Activated CD4-positive, alpha-beta memory T cell treated with anti-CD3 and anti-CD28 coated beads for 36 hours (primary cell): ENCODE data around the gene MXI1. TPM values are rescaled to one million over a fixed set of nuclear protein-coding genes. Genes with fewer than 3 reads are reported as not detected.
A peak's percentile ranks its signal among the peaks of the same experiment; 100 is the strongest.

Experiments used
- CTCF ChIA-PET: fragments of 350-600 bp; sonication (Branson Sonifier 250); formaldehyde crosslinking; loops from one replicate; lab custom pipeline; 2021; ENCODE audit warnings: antibody characterized with exemption, inconsistent platforms; lab: Charles Lee
- POLR2A ChIA-PET: fragments of 350-600 bp; sonication (Branson Sonifier 250); formaldehyde crosslinking; loops from one replicate; lab custom pipeline; 2021; ENCODE audit warnings: antibody characterized with exemption; lab: Charles Lee
- DNase-seq: peaks from one replicate; pipeline ENCODE4 v3.0.0-alpha.2; 2020
- H3K27ac Mint-ChIP-seq: one replicate; pipeline ENCODE4 v1.8.0; 2021; ENCODE audit warnings: mixed read lengths
- H3K27me3 Mint-ChIP-seq: one replicate; pipeline ENCODE4 v1.8.0; 2021; ENCODE audit warnings: mixed read lengths
- H3K36me3 Mint-ChIP-seq: one replicate; pipeline ENCODE4 v1.8.0; 2021; ENCODE audit warnings: mixed read lengths
- H3K4me1 Mint-ChIP-seq: one replicate; pipeline ENCODE4 v1.8.0; 2021; ENCODE audit warnings: low read depth, mixed read lengths
- H3K4me3 Mint-ChIP-seq: one replicate; pipeline ENCODE4 v1.8.0; 2021; ENCODE audit warnings: mild to moderate bottlenecking, mixed read lengths
- H3K9me3 Mint-ChIP-seq: one replicate; pipeline ENCODE4 v1.8.0; 2021; ENCODE audit warnings: mixed read lengths
- intact Hi-C: fragments of 100-400 bp; cut with micrococcal nuclease; formaldehyde crosslinking; loops from one replicate; pipeline ENCODE4 v1.15.1; 2023
- total RNA-seq, 2 experiments: library from RNA; stranded (reverse); gene quantifications; one replicate each; pipeline ENCODE4 v1.2.3, GENCODE V29; 2021

The MXI1 gene
- total RNA-seq, 2 experiments from 2014 or later, result 29.3 to 33.1 TPM

DNA sequence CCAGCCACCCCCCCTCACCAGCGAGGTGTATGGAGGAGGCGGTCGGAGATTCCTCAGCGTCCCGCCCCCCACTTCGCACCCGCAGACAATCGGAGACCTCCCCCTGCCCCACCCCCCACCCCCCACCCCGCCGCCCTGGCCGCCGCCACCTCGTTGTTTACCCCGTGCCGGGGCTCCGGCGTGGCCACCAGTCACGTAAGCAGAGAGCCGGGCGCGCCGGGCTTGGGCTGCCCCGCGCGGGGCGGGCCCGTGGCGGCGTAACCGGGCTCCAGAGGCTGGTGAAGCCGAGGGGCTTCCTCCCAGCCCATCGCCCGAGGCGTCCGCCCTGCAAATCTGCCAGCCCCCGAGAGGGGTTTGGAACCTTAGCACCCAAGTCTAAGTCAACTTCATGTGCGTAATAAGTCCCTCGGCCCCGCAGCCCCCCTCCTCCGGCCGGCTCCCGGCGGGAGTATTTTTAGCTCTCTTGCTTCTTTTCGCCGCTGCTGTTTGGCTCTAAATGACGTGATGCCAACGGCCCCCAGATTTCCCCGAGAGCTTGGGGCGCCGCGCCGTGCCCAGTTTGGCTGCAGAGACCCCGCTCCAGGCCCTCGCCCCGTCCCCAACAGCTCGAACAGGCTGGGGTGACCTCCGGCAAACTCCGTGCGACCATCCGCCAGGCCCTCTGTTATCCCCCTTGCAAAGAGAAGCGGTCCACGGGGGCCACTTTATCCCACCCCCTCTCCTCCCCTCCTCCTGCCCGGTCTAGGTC is 2.7 kb downstream of the MXI1 start:
- H3K4me3 Mint-ChIP-seq, result peak overlapping the region; percentile 98
- DNase-seq, result no peak
- H3K9me3 Mint-ChIP-seq, result no peaks in the 10 kb centered on the region
- H3K27ac Mint-ChIP-seq, result peak overlapping the region; percentile 91
- ChIA-PET POLR2A (interaction anchor here (0.7 to 8.3 kb wide), 10 partner anchors 12 to 152 kb away, joined by 3 to 187 read pairs (median 3); partner anchors contain the start of gene SMNDC1), CTCF (interaction anchor here (1.3 to 9.7 kb wide), 8 partner anchors 15 to 126 kb away, joined by 3 to 197 read pairs (median 4); no protein-coding TSS in a partner anchor)
- peaks cover 46% of the 10 kb centered on the region for H3K4me1 Mint-ChIP-seq
- peaks cover 1% of the 10 kb centered on the region for H3K27me3 Mint-ChIP-seq
- peaks cover 3% of the 10 kb centered on the region for H3K36me3 Mint-ChIP-seq
- intact Hi-C loops, result loop anchor here (1.0 to 5.0 kb wide), 6 partner anchors 41 to 709 kb away; partner anchors contain the start of genes BBIP1, DUSP5, SHOC2 and XPNPEP1

DNA sequence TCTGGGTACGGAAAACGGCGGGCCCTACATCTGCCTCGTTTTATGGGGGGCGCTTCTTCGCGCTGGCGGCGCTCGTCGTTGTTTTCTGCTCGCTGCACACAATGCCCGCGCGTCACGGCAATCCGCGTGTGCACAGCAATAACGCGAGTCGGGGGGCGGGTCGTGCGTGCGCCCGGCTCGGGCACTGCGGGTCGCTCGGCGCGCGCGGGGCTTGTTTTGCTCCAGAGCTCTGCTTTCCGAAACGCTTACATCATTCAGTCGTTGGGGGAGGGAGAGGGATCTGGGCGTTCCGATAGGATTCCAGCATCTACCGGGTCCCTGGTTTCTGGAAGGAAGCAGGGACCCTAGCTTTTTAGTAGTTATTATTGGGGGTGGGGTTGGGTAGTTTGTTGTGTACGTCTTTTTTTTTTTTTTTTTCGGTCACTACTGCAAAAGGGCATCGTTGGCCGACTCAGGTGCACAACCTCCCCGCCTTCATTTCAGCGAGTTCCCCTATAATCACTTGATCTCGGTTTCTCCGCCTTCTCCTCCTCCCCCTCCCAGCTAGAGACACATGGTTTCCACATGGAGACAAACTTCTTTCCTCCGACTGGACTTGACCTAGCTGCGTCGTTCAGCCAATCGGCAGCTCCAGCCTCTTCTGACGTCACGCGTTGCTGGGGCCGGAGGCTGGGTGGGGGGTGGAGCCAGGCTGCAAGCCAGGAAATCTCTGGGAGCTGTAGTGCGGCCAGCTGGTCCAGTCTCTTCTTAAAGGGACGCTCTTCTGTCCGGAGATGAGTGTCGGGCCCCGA is 3.5 kb downstream of the MXI1 start:
- ChIA-PET POLR2A (interaction anchor here (0.7 to 8.3 kb wide), 9 partner anchors 11 to 153 kb away, joined by 3 to 187 read pairs (median 4); partner anchors contain the start of gene SMNDC1), CTCF (interaction anchor here (0.7 to 9.7 kb wide), 7 partner anchors 14 to 359 kb away, joined by 3 to 197 read pairs (median 4); no protein-coding TSS in a partner anchor)
- no peaks in the 10 kb centered on the region for H3K9me3 Mint-ChIP-seq
- DNase-seq, result peak; percentile 96
- peaks cover 1% of the 10 kb centered on the region for H3K27me3 Mint-ChIP-seq
- peak overlapping the region; percentile 96 for H3K4me3 Mint-ChIP-seq
- H3K36me3 Mint-ChIP-seq, result peaks cover 3% of the 10 kb centered on the region
- H3K4me1 Mint-ChIP-seq, result peaks cover 54% of the 10 kb centered on the region
- intact Hi-C loops, result loop anchor here (1.0 to 5.0 kb wide), 7 partner anchors 11 to 708 kb away; partner anchors contain the start of genes BBIP1, DUSP5 and SHOC2
- H3K27ac Mint-ChIP-seq, result peak overlapping the region; percentile 91

DNA sequence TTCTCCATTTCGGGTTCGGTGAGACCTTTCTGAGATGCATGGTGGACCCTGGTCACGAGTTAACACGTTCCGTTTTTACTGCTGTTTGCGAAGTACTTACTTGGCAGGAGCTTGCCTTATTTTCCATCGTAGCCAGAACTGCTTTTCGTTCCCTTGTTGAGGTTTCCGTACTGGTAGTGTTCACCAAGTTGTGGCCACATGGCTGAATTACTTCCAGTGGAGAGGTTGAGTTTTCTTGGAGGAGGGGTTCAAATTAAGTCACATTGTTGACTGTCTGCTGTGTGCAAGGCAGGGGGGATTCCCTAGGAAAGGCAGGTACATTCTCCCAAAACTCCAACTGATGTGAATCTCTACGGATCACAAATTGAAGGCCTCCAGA is 4.0 kb downstream of the MXI1 start:
- H3K4me1 Mint-ChIP-seq, result peaks cover 52% of the 10 kb centered on the region

DNA sequence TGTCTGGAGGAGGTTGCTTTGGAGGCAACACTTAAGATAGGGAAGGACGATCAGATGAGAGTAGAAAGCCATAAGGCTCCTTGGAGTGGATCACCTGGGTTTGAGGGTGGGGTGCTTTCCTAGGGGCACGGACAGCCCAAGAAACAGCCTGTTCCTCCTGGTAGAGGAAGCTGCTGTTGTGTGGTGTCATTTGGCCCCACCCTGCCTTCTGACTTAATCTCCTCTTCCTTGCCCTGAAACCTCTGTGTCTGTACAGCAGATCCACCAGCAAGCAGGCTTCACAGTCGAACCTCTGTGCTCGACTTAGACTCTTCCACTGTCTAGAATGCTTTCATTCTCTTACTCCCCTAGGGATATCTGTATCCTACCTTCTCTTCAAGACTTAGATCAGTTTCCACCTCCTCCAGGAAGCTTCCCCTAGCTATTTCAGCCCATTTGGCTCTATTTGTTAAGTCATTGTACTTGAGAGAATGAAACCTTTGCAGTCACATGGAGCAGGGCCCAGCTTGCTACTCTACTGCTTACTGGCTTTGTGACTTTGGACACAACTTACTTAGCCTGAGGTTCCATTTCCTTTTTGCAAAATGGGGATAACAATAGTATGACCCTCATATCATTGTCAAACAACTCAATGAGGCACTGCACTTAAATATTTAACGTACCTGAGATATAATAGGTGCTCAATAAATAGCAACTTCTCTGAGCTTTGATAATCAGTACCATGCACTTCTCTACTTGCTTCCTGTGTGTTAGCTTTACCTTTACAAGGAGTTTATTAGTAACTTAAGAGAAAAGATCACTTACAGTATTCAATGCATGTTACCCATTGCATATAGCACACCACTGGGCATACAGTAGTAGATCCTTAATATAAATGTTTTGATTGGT is 5.0 kb downstream of the MXI1 start:
- H3K4me3 Mint-ChIP-seq, result peak overlapping the region; percentile 96
- CTCF ChIA-PET, result interaction anchor here (0.8 to 9.7 kb wide), 6 partner anchors 12 to 290 kb away, joined by 3 to 197 read pairs (median 4); no protein-coding TSS in a partner anchor
- peak overlapping the region; percentile 91 for H3K27ac Mint-ChIP-seq
- peak; percentile 68 for DNase-seq
- no peaks in the 10 kb centered on the region for H3K9me3 Mint-ChIP-seq
- intact Hi-C loops, result loop anchor here (1.0 to 5.0 kb wide), 3 partner anchors 55 to 145 kb away; no protein-coding TSS in a partner anchor
- peaks cover 3% of the 10 kb centered on the region for H3K36me3 Mint-ChIP-seq
- POLR2A ChIA-PET, result interaction anchor here (1.8 to 8.3 kb wide), 2 partner anchors 10 to 135 kb away, joined by 10 to 187 read pairs; no protein-coding TSS in a partner anchor
- no peaks in the 10 kb centered on the region for H3K27me3 Mint-ChIP-seq
- peaks cover 45% of the 10 kb centered on the region for H3K4me1 Mint-ChIP-seq

More for the DNA sequence above, 4.0 kb downstream of the MXI1 start:
- Mint-ChIP-seq H3K4me3 (peak overlapping the region; percentile 96), H3K27ac (peak overlapping the region; percentile 91), H3K9me3 (no peaks in the 10 kb centered on the region), H3K36me3 (peaks cover 3% of the 10 kb centered on the region), H3K27me3 (no peaks in the 10 kb centered on the region)
- CTCF ChIA-PET, result interaction anchor here (0.7 to 9.7 kb wide), 8 partner anchors 13 to 358 kb away, joined by 3 to 197 read pairs (median 4); no protein-coding TSS in a partner anchor
- intact Hi-C loops, result loop anchor here (1.0 to 5.0 kb wide), 6 partner anchors 11 to 707 kb away; partner anchors contain the start of genes BBIP1 and SHOC2
- POLR2A ChIA-PET, result interaction anchor here (0.6 to 8.3 kb wide), 4 partner anchors 11 to 134 kb away, joined by 3 to 187 read pairs (median 8); no protein-coding TSS in a partner anchor
- DNase-seq, result no peak

DNA sequence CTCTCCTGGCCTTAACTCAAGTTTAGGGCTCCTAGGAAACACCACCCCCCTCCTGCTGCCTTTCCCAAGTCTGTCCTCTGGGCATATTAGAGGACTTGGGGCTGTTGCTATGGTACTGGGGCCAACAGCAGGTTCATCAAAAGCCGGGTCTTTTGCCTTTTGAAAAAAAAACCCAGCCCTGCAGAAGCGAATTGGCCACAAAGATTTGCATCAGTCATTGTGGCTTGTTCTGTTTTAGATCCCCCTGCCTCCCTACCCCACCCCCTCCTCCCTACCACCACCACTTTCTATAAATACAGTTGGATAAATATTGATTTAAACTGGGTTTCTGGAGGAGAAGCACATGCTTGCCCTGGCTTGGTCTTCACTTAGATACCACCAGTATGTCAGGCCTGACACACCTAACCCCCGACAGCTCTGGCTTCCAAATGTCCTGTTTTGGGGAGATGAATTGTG is 7.0 kb downstream of the MXI1 start:
- intact Hi-C loops, result loop anchor here (5.0 kb wide), 1 partner anchor 143 kb away; no protein-coding TSS in a partner anchor
- Mint-ChIP-seq H3K4me3 (no peak overlapping the region), H3K27ac (no peak overlapping the region), H3K27me3 (no peaks in the 10 kb centered on the region), H3K36me3 (peaks cover 3% of the 10 kb centered on the region), H3K4me1 (peaks cover 46% of the 10 kb centered on the region), H3K9me3 (no peaks in the 10 kb centered on the region)
- peak; percentile 34 for DNase-seq
- POLR2A ChIA-PET, result interaction anchor here (8.3 kb wide), 1 partner anchor 8 kb away, joined by 187 read pairs; no protein-coding TSS in a partner anchor
- CTCF ChIA-PET, result interaction anchor here (0.6 to 9.7 kb wide), 4 partner anchors 10 to 122 kb away, joined by 3 to 197 read pairs (median 3); no protein-coding TSS in a partner anchor

DNA sequence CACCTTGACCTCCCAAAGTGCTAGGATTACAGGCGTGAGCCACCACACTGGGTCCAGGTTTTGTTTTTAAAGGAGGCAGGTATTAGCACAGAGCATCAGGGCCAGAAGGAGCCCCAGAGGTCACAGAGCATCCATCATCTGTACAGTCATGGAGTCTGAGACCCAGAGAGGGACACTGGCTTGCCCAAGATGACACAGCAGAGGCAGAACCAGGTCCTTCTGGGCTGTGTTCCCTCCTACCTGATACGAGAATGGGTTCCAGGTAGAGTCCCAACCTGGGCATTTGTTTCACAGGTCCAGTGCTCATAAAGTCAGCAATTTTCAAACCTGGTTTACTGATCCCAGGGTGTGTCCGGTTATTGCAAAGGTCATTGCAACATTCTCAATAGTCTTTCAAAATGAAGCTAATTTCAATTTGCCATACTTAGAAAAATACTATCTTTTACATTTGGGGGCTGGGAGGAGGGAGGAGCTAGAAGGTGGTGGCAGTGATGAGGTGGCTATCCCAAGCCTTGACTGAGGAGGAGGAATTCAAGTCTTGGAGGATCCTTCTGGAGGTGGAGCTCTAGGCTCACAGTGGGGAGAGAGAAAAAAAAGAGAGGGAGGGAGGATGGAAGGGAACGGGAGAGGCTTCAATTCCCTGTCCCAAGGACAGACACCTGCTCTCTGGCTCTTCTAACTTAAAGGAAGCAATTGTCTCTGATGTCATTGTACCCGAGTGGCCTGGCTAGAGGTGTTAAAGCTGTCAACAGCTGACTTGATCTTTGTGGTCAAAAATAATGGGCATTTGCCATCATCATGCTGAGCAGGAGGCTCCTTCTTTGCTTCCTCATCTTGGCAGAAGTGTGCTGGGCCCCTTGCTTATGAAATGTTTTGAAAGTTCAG is 8.1 kb downstream of the MXI1 start:
- CTCF ChIA-PET, result interaction anchor here (0.5 to 2.1 kb wide), 3 partner anchors 7 to 39 kb away, joined by 3 to 8 read pairs (median 3); no protein-coding TSS in a partner anchor
- Mint-ChIP-seq H3K27ac (no peak overlapping the region), H3K4me3 (no peak overlapping the region), H3K27me3 (no peaks in the 10 kb centered on the region), H3K9me3 (no peaks in the 10 kb centered on the region), H3K36me3 (peaks cover 2% of the 10 kb centered on the region), H3K4me1 (peaks cover 46% of the 10 kb centered on the region)
- POLR2A ChIA-PET, result no interaction called here
- no peak for DNase-seq
- intact Hi-C loops, result no loop called here

DNA sequence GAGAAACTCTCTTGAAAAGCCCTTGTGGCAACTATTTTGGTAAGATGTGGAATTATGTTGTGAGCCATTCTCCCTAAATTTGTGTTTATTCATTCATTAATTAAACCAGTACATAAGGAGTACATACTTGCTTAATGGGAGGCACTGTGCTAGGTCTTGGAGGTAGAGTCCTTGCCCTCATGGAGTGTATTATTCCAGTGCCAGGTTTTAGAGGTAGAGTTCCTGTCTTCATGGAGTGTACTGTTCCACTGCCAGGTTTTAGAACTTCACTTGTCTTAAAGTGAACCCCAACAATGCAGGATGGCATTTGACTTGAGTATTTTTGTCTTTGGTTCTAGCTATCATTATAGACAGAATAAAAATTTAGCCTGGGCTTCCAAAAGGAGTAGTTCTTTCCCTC is 8.8 kb downstream of the MXI1 start:
- H3K9me3 Mint-ChIP-seq, result no peaks in the 10 kb centered on the region
- peaks cover 51% of the 10 kb centered on the region for H3K4me1 Mint-ChIP-seq
- no peak for DNase-seq
- H3K27ac Mint-ChIP-seq, result no peak overlapping the region
- POLR2A ChIA-PET, result no interaction called here
- intact Hi-C loops, result no loop called here
- H3K36me3 Mint-ChIP-seq, result no peaks in the 10 kb centered on the region
- no peaks in the 10 kb centered on the region for H3K27me3 Mint-ChIP-seq
- no peak overlapping the region for H3K4me3 Mint-ChIP-seq
- CTCF ChIA-PET, result interaction anchor here (0.5 to 2.1 kb wide), 2 partner anchors 8 to 10 kb away, joined by 3 to 8 read pairs; no protein-coding TSS in a partner anchor

DNA sequence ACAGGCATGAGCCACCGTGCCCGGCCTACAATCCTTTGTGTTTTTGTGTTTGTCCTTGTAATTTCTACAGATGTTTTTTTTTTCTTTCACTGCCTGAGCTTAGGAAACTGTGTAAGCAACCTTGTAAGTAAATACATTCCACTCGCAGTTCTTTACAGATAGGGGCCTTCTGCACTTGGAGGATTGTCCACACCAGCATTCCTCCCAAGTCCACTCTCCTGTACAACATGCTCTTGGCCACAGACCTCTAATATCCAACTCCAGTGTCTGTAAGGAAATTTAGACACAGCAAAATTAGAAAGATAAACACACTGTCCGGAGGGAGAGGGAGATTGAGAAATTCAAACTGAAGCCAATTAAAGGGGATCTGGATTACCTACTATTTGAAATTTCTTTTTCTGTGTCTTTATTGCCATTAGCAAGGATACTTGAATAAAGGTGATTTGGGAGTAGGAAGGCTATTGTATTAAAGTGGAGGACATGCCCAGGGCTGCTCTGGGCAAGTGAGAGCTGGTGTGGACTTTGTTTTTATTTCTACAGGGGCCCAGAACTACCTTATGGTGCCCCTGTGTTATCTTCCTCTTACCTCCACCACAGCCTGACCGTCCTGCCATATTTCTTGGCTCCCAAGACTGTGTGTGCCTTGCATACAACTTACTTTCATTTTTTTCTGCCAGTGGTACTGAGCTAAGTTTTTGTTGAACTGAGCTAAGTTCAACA is 9.7 kb downstream of the MXI1 start:
- H3K4me3 Mint-ChIP-seq, result no peak overlapping the region
- peaks cover 51% of the 10 kb centered on the region for H3K4me1 Mint-ChIP-seq
- DNase-seq, result no peak
- no peak overlapping the region for H3K27ac Mint-ChIP-seq
- H3K9me3 Mint-ChIP-seq, result no peaks in the 10 kb centered on the region
- POLR2A ChIA-PET, result interaction anchor here (0.6 to 10.2 kb wide), 2 partner anchors 7 to 27 kb away, joined by 3 to 187 read pairs; partner anchors contain the start of gene MXI1
- no peaks in the 10 kb centered on the region for H3K36me3 Mint-ChIP-seq
- intact Hi-C loops, result no loop called here
- H3K27me3 Mint-ChIP-seq, result no peaks in the 10 kb centered on the region
- CTCF ChIA-PET, result interaction anchor here (2.1 kb wide), 1 partner anchor 11 kb away, joined by 8 read pairs; no protein-coding TSS in a partner anchor

DNA sequence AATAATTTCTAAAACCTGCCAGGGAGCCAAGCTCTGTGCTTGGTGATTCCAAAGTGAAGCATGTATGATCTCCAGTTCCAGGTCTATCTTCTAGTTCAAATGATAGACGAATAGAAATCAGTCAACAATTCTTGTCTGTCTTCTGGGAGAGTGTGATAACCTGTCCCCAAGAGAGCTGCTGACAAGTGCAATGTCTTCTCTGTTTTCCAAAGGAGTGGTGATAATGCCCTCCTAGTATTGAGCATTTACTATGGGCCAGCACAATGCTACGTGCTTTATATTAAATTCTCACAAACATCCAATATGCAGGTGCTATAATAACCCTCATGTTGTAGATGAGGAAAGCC is 10.2 kb downstream of the MXI1 start:
- intact Hi-C loops, result no loop called here
- Mint-ChIP-seq H3K9me3 (no peaks in the 10 kb centered on the region), H3K27me3 (no peaks in the 10 kb centered on the region), H3K4me1 (peaks cover 51% of the 10 kb centered on the region), H3K27ac (no peak overlapping the region), H3K36me3 (no peaks in the 10 kb centered on the region), H3K4me3 (no peak overlapping the region)
- CTCF ChIA-PET, result interaction anchor here (2.1 kb wide), 1 partner anchor 12 kb away, joined by 8 read pairs; no protein-coding TSS in a partner anchor
- POLR2A ChIA-PET, result interaction anchor here (0.6 to 10.2 kb wide), 2 partner anchors 7 to 27 kb away, joined by 3 to 187 read pairs; partner anchors contain the start of gene MXI1
- DNase-seq, result no peak
